ENCODE data around the gene DAP. TPM values are rescaled to one million over a fixed set of nuclear protein-coding genes. Genes with fewer than 3 reads are reported as not detected.
"Not testable (repeated sequence)": the region's sequence is repeated elsewhere in the genome, so short reads cannot be mapped to it uniquely, and the experiment has no call there.

DAP gene
- polyA plus RNA-seq, 4 donors = 81.2 to 203 (median 142) TPM

DNA sequence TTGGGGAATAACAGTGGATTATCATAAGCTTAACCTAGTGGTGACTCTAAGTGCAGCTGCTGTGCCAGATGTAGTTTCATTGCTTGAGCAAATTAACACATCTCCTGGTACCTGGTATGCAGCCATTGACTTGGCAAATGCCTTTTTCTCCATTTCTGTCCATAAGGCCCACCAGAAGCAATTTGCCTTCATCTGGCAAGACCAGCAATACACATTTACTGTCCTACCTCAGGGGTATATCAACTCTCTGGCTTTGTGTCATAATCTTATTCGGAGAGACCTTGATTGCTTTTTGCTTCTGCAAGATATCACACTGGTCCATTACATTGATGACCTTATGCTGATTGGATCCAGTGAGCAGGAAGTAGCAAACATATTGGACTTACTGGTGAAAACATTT is 42.4 kb downstream of the DAP start:
- not testable (repeated sequence) for H3K4me1 ChIP-seq (ENCODE audit: control insufficient read depth in 3 of 3, insufficient read depth in 2 of 3, low read depth in 1 of 3, low read length in 2 of 3); H3K27ac ChIP-seq (ENCODE audit: low read depth in 1 of 3, low read length in 2 of 3); DNase-seq; H3K4me3 ChIP-seq (ENCODE audit: low read depth in 1 of 3, low read length in 3 of 3); H3K27me3 ChIP-seq (ENCODE audit: control insufficient read depth in 3 of 3, insufficient read depth in 3 of 3, low read length in 3 of 3); FAIRE-seq
- peaks cover 0 to 12% of the 10 kb centered on the region in 2 donors for H3K9me3 ChIP-seq (ENCODE audit: control insufficient read depth in 2 of 2, insufficient read depth in 1 of 2, low read depth in 1 of 2, low read length in 1 of 2)
- 90 to 100% (median 96%) methylated on average over 1 of the region's 1 CpG for WGBS, 3 donors
- H3K36me3 ChIP-seq (ENCODE audit: control insufficient read depth in 3 of 3, insufficient read depth in 2 of 3, low read depth in 1 of 3, low read length in 3 of 3) = peaks cover 0 to 31% (median 0%) of the 10 kb centered on the region in 3 donors

DNA sequence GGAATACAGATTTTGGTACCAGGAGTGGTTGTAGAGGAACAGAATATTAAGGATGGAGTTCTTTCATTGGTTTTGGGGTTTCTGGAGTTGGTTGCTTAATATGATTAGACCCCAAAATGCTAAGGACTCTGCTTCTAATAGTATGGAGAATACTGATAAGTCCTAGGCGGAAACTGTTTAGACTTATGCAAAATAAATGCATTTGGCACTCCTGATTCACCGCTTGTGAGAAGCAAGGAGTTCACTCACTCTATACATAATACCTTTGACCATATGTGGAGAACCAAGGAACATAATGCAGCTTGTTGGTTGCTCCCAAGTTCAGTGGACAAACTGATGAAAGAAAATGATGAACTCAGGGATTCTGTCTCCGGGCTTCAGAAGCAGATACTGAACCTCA is 44.2 kb downstream of the DAP start:
- FAIRE-seq; H3K27me3 ChIP-seq (ENCODE audit: control insufficient read depth in 3 of 3, insufficient read depth in 3 of 3, low read length in 3 of 3); DNase-seq; H3K4me3 ChIP-seq (ENCODE audit: low read depth in 1 of 3, low read length in 3 of 3); H3K27ac ChIP-seq (ENCODE audit: low read depth in 1 of 3, low read length in 2 of 3): not testable (repeated sequence)
- peaks cover 0 to 15% (median 0%) of the 10 kb centered on the region in 3 donors for H3K4me1 ChIP-seq (ENCODE audit: control insufficient read depth in 3 of 3, insufficient read depth in 2 of 3, low read depth in 1 of 3, low read length in 2 of 3)
- H3K36me3 ChIP-seq (ENCODE audit: control insufficient read depth in 3 of 3, insufficient read depth in 2 of 3, low read depth in 1 of 3, low read length in 3 of 3) = peaks cover 0 to 40% (median 0%) of the 10 kb centered on the region in 3 donors
- peaks cover 0 to 12% of the 10 kb centered on the region in 2 donors for H3K9me3 ChIP-seq (ENCODE audit: control insufficient read depth in 2 of 2, insufficient read depth in 1 of 2, low read depth in 1 of 2, low read length in 1 of 2)
- WGBS, 3 donors = 96 to 99% (median 99%) methylated on average over 3 of the region's 3 CpGs

DNA sequence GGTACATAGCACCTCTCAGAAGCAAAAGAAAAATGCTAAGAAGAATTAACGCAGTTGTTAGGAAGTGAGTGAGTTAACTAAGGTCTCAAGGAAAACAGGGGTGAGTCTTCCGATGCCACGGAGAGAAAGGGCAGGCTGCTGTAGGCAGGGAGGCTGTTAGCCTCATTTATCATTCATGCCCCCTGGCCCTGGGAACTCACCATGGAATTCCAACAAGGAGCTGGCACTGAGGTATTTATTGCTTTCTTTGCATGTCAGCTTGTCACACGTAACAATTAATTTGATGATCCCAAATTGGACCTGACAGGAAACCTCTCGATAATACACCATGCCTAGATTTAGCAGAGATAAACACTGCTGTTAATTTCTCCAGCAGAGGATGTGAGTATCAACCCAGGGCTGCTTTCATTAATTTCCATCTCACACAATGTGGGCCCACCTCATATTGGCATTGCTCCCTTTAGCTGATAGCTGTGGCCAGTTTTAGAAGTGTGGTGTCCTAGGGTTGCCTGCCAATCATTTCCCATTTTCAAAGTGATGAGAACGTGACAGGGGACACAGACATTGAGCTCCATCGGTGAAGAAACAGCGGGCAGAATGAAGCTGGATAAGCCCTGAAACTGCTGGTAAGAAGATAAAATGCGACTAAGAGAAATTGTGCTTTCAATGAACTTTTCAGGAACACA is 45.3 kb downstream of the DAP start:
- H3K27ac ChIP-seq (ENCODE audit: low read depth in 1 of 3, low read length in 2 of 3) = peak overlapping the region in 1 of 3 donors; percentile 16
- no peak for FAIRE-seq

DNA sequence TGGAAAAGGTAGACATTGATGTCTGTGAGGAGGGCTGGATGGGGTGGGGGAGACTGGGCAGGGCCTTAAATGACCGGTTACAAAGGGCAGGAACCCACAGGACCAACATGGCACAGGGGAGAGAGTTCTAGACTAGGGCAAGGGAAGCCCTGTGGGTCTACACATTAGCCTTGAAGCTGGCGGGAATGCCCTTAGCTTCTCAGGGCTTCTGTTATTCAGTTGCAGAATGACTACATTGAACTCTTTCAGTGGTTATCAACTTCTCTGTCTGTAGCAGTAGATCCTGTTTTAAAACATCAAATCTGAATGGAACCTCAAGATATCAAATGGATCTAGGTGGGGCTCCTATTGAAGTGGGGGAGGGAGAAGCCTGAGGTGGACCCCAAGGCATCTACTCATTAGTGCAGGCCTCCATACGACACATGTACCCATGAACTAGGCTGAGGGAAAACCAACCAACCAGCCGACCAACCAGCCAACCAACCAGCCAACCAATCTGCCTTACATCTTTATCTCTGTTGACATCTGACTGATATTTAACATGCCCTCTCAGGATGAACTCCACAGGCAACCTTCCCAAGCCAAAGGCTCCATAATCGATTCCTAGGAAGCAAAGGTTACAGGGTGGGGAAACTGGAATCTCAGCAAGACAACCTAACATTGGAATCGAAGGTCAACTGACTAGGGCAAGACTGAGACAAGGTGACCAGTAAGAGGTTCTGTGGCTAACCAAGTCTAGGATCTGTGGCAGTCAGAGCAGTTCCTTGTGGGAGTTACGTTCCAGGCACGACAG is 48.3 kb downstream of the DAP start:
- peaks cover 0 to 15% (median 0%) of the 10 kb centered on the region in 3 donors for H3K4me1 ChIP-seq (ENCODE audit: control insufficient read depth in 3 of 3, insufficient read depth in 2 of 3, low read depth in 1 of 3, low read length in 2 of 3)
- H3K27me3 ChIP-seq (ENCODE audit: control insufficient read depth in 3 of 3, insufficient read depth in 3 of 3, low read length in 3 of 3) = no peaks in the 10 kb centered on the region
- H3K4me3 ChIP-seq (ENCODE audit: low read depth in 1 of 3, low read length in 3 of 3) = no peak overlapping the region
- DNase-seq = peak in 1 of 2 donors; percentile 97
- 48 to 82% (median 59%) methylated on average over 8 of the region's 8 CpGs for WGBS, 3 donors
- H3K27ac ChIP-seq (ENCODE audit: low read depth in 1 of 3, low read length in 2 of 3) = peak overlapping the region in 2 of 3 donors; percentile 33 to 75
- peaks cover 0 to 5% of the 10 kb centered on the region in 2 donors for H3K9me3 ChIP-seq (ENCODE audit: control insufficient read depth in 2 of 2, insufficient read depth in 1 of 2, low read depth in 1 of 2, low read length in 1 of 2)
- no peak for FAIRE-seq
- peaks cover 0 to 49% (median 2%) of the 10 kb centered on the region in 3 donors for H3K36me3 ChIP-seq (ENCODE audit: control insufficient read depth in 3 of 3, insufficient read depth in 2 of 3, low read depth in 1 of 3, low read length in 3 of 3)

More for the DNA sequence above, 45.3 kb downstream of the DAP start:
- Histone ChIP-seq H3K9me3 (ENCODE audit: control insufficient read depth in 2 of 2, insufficient read depth in 1 of 2, low read depth in 1 of 2, low read length in 1 of 2) (peaks cover 0 to 12% of the 10 kb centered on the region in 2 donors), H3K36me3 (ENCODE audit: control insufficient read depth in 3 of 3, insufficient read depth in 2 of 3, low read depth in 1 of 3, low read length in 3 of 3) (peaks cover 0 to 43% (median 2%) of the 10 kb centered on the region in 3 donors), H3K4me3 (ENCODE audit: low read depth in 1 of 3, low read length in 3 of 3) (no peak overlapping the region), H3K4me1 (ENCODE audit: control insufficient read depth in 3 of 3, insufficient read depth in 2 of 3, low read depth in 1 of 3, low read length in 2 of 3) (peaks cover 0 to 15% (median 0%) of the 10 kb centered on the region in 3 donors), H3K27me3 (ENCODE audit: control insufficient read depth in 3 of 3, insufficient read depth in 3 of 3, low read length in 3 of 3) (no peaks in the 10 kb centered on the region)
- 85 to 91% (median 90%) methylated on average over 9 of the region's 9 CpGs for WGBS, 3 donors
- no peak for DNase-seq

- 84 to 91% (median 88%) methylated on average over 6 of the region's 6 CpGs for WGBS, 3 donors
- Histone ChIP-seq H3K4me3 (ENCODE audit: low read depth in 1 of 3, low read length in 3 of 3) (no peak overlapping the region), H3K9me3 (ENCODE audit: control insufficient read depth in 2 of 2, insufficient read depth in 1 of 2, low read depth in 1 of 2, low read length in 1 of 2) (no peaks in the 10 kb centered on the region), H3K4me1 (ENCODE audit: control insufficient read depth in 3 of 3, insufficient read depth in 2 of 3, low read depth in 1 of 3, low read length in 2 of 3) (peaks cover 0 to 15% (median 0%) of the 10 kb centered on the region in 3 donors), H3K27me3 (ENCODE audit: control insufficient read depth in 3 of 3, insufficient read depth in 3 of 3, low read length in 3 of 3) (no peaks in the 10 kb centered on the region), H3K36me3 (ENCODE audit: control insufficient read depth in 3 of 3, insufficient read depth in 2 of 3, low read depth in 1 of 3, low read length in 3 of 3) (peaks cover 0 to 48% (median 2%) of the 10 kb centered on the region in 3 donors), H3K27ac (ENCODE audit: low read depth in 1 of 3, low read length in 2 of 3) (no peak overlapping the region)
- DNase-seq (no peak), FAIRE-seq (no peak)
Measured at GRCh38 chr5:10711562-10711961, 49.5 kb downstream of the DAP start.

DNA sequence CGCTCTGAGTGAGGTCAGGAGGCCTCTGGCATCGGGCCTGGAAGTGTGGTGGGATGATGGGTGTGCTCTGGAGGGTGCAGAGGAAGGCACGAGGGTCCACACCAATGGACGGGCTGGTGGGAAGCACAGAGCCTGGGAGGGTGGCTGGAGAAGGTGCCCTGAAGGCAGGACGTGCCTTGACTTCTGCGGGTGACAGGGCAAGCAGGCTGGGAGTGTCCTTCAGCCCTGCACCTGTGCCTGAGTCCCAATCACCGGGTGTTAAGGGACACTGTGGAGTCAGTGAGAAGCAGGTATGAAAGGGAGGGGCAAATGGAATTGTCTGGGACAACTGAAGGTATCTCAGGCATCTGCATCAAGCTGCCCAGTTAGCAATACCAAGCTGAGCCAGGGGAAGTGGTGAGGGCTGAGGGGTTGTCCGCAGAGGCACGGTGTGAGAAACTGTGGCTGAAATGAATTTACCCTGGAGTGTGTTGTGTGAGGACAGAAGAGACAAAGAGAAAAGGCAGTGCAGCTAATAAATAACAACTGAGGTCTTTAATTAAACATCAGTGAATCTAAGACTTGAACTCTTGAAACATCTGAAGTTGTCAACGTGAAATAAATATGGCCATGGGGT is 50.4 kb downstream of the DAP start:
- H3K27me3 ChIP-seq (ENCODE audit: control insufficient read depth in 3 of 3, insufficient read depth in 3 of 3, low read length in 3 of 3) = no peaks in the 10 kb centered on the region
- 81 to 91% (median 88%) methylated on average over 10 of the region's 10 CpGs for WGBS, 3 donors
- peaks cover 0 to 15% (median 0%) of the 10 kb centered on the region in 3 donors for H3K4me1 ChIP-seq (ENCODE audit: control insufficient read depth in 3 of 3, insufficient read depth in 2 of 3, low read depth in 1 of 3, low read length in 2 of 3)
- no peak overlapping the region for H3K4me3 ChIP-seq (ENCODE audit: low read depth in 1 of 3, low read length in 3 of 3)
- peaks cover 0 to 45% (median 2%) of the 10 kb centered on the region in 3 donors for H3K36me3 ChIP-seq (ENCODE audit: control insufficient read depth in 3 of 3, insufficient read depth in 2 of 3, low read depth in 1 of 3, low read length in 3 of 3)
- H3K9me3 ChIP-seq (ENCODE audit: control insufficient read depth in 2 of 2, insufficient read depth in 1 of 2, low read depth in 1 of 2, low read length in 1 of 2) = no peaks in the 10 kb centered on the region
- FAIRE-seq = no peak
- H3K27ac ChIP-seq (ENCODE audit: low read depth in 1 of 3, low read length in 2 of 3) = no peak overlapping the region
- no peak for DNase-seq

GRCh38 chr5:10709933-10710332 is 51.1 kb downstream of the DAP start:
- Histone ChIP-seq H3K4me3 (ENCODE audit: low read depth in 1 of 3, low read length in 3 of 3) (no peak overlapping the region), H3K4me1 (ENCODE audit: control insufficient read depth in 3 of 3, insufficient read depth in 2 of 3, low read depth in 1 of 3, low read length in 2 of 3) (peaks cover 0 to 12% (median 0%) of the 10 kb centered on the region in 3 donors), H3K27me3 (ENCODE audit: control insufficient read depth in 3 of 3, insufficient read depth in 3 of 3, low read length in 3 of 3) (no peaks in the 10 kb centered on the region), H3K27ac (ENCODE audit: low read depth in 1 of 3, low read length in 2 of 3) (no peak overlapping the region), H3K36me3 (ENCODE audit: control insufficient read depth in 3 of 3, insufficient read depth in 2 of 3, low read depth in 1 of 3, low read length in 3 of 3) (peaks cover 0 to 45% (median 2%) of the 10 kb centered on the region in 3 donors), H3K9me3 (ENCODE audit: control insufficient read depth in 2 of 2, insufficient read depth in 1 of 2, low read depth in 1 of 2, low read length in 1 of 2) (no peaks in the 10 kb centered on the region)
- no peak for FAIRE-seq
- no peak for DNase-seq
- WGBS, 3 donors = 84 to 89% (median 87%) methylated on average over 8 of the region's 8 CpGs

- peaks cover 0 to 14% (median 4%) of the 10 kb centered on the region in 3 donors for H3K4me1 ChIP-seq (ENCODE audit: control insufficient read depth in 3 of 3, insufficient read depth in 2 of 3, low read depth in 1 of 3, low read length in 2 of 3)
- no peaks in the 10 kb centered on the region for H3K27me3 ChIP-seq (ENCODE audit: control insufficient read depth in 3 of 3, insufficient read depth in 3 of 3, low read length in 3 of 3)
- H3K27ac ChIP-seq (ENCODE audit: low read depth in 1 of 3, low read length in 2 of 3) = no peak overlapping the region
- no peak for DNase-seq
- 85 to 89% (median 88%) methylated on average over 4 of the region's 4 CpGs for WGBS, 3 donors
- peaks cover 0 to 48% (median 2%) of the 10 kb centered on the region in 3 donors for H3K36me3 ChIP-seq (ENCODE audit: control insufficient read depth in 3 of 3, insufficient read depth in 2 of 3, low read depth in 1 of 3, low read length in 3 of 3)
- no peaks in the 10 kb centered on the region for H3K9me3 ChIP-seq (ENCODE audit: control insufficient read depth in 2 of 2, insufficient read depth in 1 of 2, low read depth in 1 of 2, low read length in 1 of 2)
- H3K4me3 ChIP-seq (ENCODE audit: low read depth in 1 of 3, low read length in 3 of 3) = no peak overlapping the region
- no peak for FAIRE-seq
Measured at GRCh38 chr5:10709409-10709808, 51.6 kb downstream of the DAP start.

All from small intestine (tissue), 7 donors.